Measurements from ENCODE around the gene TCF25.

TCF25 gene

GRCh38 chr16:89897204-89897603 lies 23.8 kb downstream of the TCF25 start:
- no peak for TF ChIP-seq CTCF (IDR thresholded peaks at IDR 0.05; ENCODE audit: low read depth, low read length)
- no peak for DNase-seq (ENCODE audit: extremely low read depth, low read depth)

- TF ChIP-seq CTCF (IDR thresholded peaks at IDR 0.05; ENCODE audit: low read depth, low read length), result no peak
- DNase-seq (ENCODE audit: extremely low read depth, low read depth), result no peak
Measured at GRCh38 chr16:89898201-89898967, 25.0 kb downstream of the TCF25 start.

GRCh38 chr16:89899879-89900481 lies 26.6 kb downstream of the TCF25 start:
- no peak for DNase-seq (ENCODE audit: extremely low read depth, low read depth)
- no peak for TF ChIP-seq CTCF (IDR thresholded peaks at IDR 0.05; ENCODE audit: low read depth, low read length)

GRCh38 chr16:89900885-89901284 lies 27.5 kb downstream of the TCF25 start:
- TF ChIP-seq CTCF (IDR thresholded peaks at IDR 0.05; ENCODE audit: low read depth, low read length), result no peak
- DNase-seq (ENCODE audit: extremely low read depth, low read depth), result no peak

GRCh38 chr16:89902980-89903379 lies 29.6 kb downstream of the TCF25 start:
- no peak for TF ChIP-seq CTCF (IDR thresholded peaks at IDR 0.05; ENCODE audit: low read depth, low read length)
- no peak for DNase-seq (ENCODE audit: extremely low read depth, low read depth)

- DNase-seq (ENCODE audit: extremely low read depth, low read depth), result no peak
- TF ChIP-seq CTCF (IDR thresholded peaks at IDR 0.05; ENCODE audit: low read depth, low read length), result no peak
Measured at GRCh38 chr16:89903908-89904515, 30.6 kb downstream of the TCF25 start.

Measured in AG09319 (cell line).